Midbrain (tissue), 1 donor: Measurements from ENCODE around the gene ZNF407.
"Not testable (repeated sequence)": the region's sequence is repeated elsewhere in the genome, so short reads cannot be mapped to it uniquely, and the experiment has no call there.

Experiments used
- DNase-seq: peaks from one replicate; lab custom pipeline; 2025; lab: John Stamatoyannopoulos, UW

Gene ZNF407

GRCh38 chr18:75071866-75072671 lies 474.4 kb downstream of the ZNF407 start:
- DNase-seq, result no peak

- DNase-seq, result no peak
These were observed 475.2 kb downstream of the ZNF407 start for GRCh38 chr18:75072672-75073371.

- DNase-seq, result no peak
These were observed 476.0 kb downstream of the ZNF407 start for GRCh38 chr18:75073654-75074053.

- DNase-seq, result no peak
These were observed 476.7 kb downstream of the ZNF407 start for GRCh38 chr18:75074196-75075015.

GRCh38 chr18:75075016-75075305 lies 477.3 kb downstream of the ZNF407 start:
- DNase-seq, result no peak

GRCh38 chr18:75075429-75075841 lies 477.8 kb downstream of the ZNF407 start:
- no peak for DNase-seq

- DNase-seq, result no peak
These were observed 478.6 kb downstream of the ZNF407 start for GRCh38 chr18:75076286-75076685.

GRCh38 chr18:75081486-75081885 lies 483.8 kb downstream of the ZNF407 start:
- no peak for DNase-seq

- DNase-seq, result no peak
These were observed 485.5 kb downstream of the ZNF407 start for GRCh38 chr18:75083131-75083530.

GRCh38 chr18:75083761-75084160 lies 486.1 kb downstream of the ZNF407 start:
- no peak for DNase-seq

- DNase-seq, result not testable (repeated sequence)
These were observed 488.0 kb downstream of the ZNF407 start for GRCh38 chr18:75085676-75086075.

- DNase-seq, result no peak
These were observed 488.9 kb downstream of the ZNF407 start for GRCh38 chr18:75086494-75087034.

GRCh38 chr18:75087119-75088020 lies 489.7 kb downstream of the ZNF407 start:
- no peak for DNase-seq

GRCh38 chr18:75088021-75088506 lies 490.4 kb downstream of the ZNF407 start:
- DNase-seq, result no peak

GRCh38 chr18:75088622-75089211 lies 491.0 kb downstream of the ZNF407 start:
- no peak for DNase-seq

- DNase-seq, result no peak
These were observed 492.2 kb downstream of the ZNF407 start for GRCh38 chr18:75089748-75090327.

- DNase-seq, result no peak
These were observed 492.7 kb downstream of the ZNF407 start for GRCh38 chr18:75090336-75090735.

GRCh38 chr18:75097491-75098225 lies 500.0 kb downstream of the ZNF407 start:
- no peak for DNase-seq

GRCh38 chr18:75100832-75101630 lies 503.4 kb downstream of the ZNF407 start:
- DNase-seq, result no peak
